ENCODE measurements around the gene PLCL2.

- TF ChIP-seq POLR2A (IDR thresholded peaks at IDR 0.05; ENCODE audit: extremely low read depth, insufficient read length): no peak
- TF ChIP-seq, protein P1, sequence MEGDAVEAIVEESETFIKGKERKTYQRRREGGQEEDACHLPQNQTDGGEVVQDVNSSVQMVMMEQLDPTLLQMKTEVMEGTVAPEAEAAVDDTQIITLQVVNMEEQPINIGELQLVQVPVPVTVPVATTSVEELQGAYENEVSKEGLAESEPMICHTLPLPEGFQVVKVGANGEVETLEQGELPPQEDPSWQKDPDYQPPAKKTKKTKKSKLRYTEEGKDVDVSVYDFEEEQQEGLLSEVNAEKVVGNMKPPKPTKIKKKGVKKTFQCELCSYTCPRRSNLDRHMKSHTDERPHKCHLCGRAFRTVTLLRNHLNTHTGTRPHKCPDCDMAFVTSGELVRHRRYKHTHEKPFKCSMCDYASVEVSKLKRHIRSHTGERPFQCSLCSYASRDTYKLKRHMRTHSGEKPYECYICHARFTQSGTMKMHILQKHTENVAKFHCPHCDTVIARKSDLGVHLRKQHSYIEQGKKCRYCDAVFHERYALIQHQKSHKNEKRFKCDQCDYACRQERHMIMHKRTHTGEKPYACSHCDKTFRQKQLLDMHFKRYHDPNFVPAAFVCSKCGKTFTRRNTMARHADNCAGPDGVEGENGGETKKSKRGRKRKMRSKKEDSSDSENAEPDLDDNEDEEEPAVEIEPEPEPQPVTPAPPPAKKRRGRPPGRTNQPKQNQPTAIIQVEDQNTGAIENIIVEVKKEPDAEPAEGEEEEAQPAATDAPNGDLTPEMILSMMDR (IDR thresholded peaks at IDR 0.05; ENCODE audit: low read depth, low read length): no peak
- TF ChIP-seq MYC (IDR thresholded peaks at IDR 0.05; ENCODE audit: low read depth, low read length): no peak
- TF ChIP-seq MAX (IDR thresholded peaks at IDR 0.05; ENCODE audit: low read depth, low read length): no peak
These were observed 190.6 kb downstream of the PLCL2 start for GRCh38 chr3:17075358-17075757.

Measured in NB4 (cell line).